H9 (cell line): ENCODE results near the gene APOC1. TPM values are rescaled to one million over a fixed set of nuclear protein-coding genes. Genes with fewer than 3 reads are reported as not detected.
A peak's percentile ranks its signal among the peaks of the same experiment; 100 is the strongest.
"Not testable (repeated sequence)": the region's sequence is repeated elsewhere in the genome, so short reads cannot be mapped to it uniquely, and the experiment has no call there.

Source experiments
- DNase-seq: peaks from one replicate; pipeline ENCODE4 v3.0.0-alpha.2; 2017
- H2AFZ ChIP-seq: one replicate; pipeline ENCODE4 v1.6.1; 2013; ENCODE audit warnings: mild to moderate bottlenecking, low read length, control low read depth, moderate library complexity
- H2AK5ac ChIP-seq: 2 replicates; pipeline ENCODE4 v1.6.1; 2013; ENCODE audit warnings: low read length, control low read depth, mixed read lengths; ENCODE audit not compliant: insufficient read length
- H2BK120ac ChIP-seq: one replicate; pipeline ENCODE4 v1.6.1; 2013; ENCODE audit warnings: low read depth, mild to moderate bottlenecking, low read length, control low read depth, inconsistent platforms; ENCODE audit not compliant: poor library complexity, severe bottlenecking
- H2BK12ac ChIP-seq: 2 replicates; pipeline ENCODE4 v1.6.1; 2013; ENCODE audit warnings: low read length, control low read depth, mixed read lengths, low read depth; ENCODE audit not compliant: insufficient read length
- H2BK15ac ChIP-seq: 2 replicates; pipeline ENCODE4 v1.6.1; 2013; ENCODE audit warnings: low read depth, low read length, control low read depth
- H2BK20ac ChIP-seq: one replicate; pipeline ENCODE4 v1.6.1; 2013; ENCODE audit warnings: low read depth, mild to moderate bottlenecking, low read length, control low read depth, inconsistent platforms; ENCODE audit not compliant: poor library complexity, severe bottlenecking
- H2BK5ac ChIP-seq: 2 replicates; pipeline ENCODE4 v1.6.1; 2013; ENCODE audit warnings: low read length, control low read depth, mixed read lengths; ENCODE audit not compliant: insufficient read length
- H3K14ac ChIP-seq: 2 replicates; pipeline ENCODE4 v1.6.1; 2013; ENCODE audit warnings: low read length, control low read depth; ENCODE audit not compliant: insufficient read depth
- H3K18ac ChIP-seq: 2 replicates; pipeline ENCODE4 v1.6.1; 2013; ENCODE audit warnings: low read depth, mild to moderate bottlenecking, mixed read lengths, low read length, control low read depth; ENCODE audit not compliant: insufficient read length
- H3K23ac ChIP-seq: 2 replicates; pipeline ENCODE4 v1.6.1; 2013; ENCODE audit warnings: low read length, control low read depth, mixed read lengths, low read depth; ENCODE audit not compliant: insufficient read length
- H3K23me2 ChIP-seq: 2 replicates; pipeline ENCODE4 v1.6.1; 2013; ENCODE audit warnings: low read depth, mild to moderate bottlenecking, mixed read lengths, low read length, control low read depth; ENCODE audit not compliant: insufficient read length, poor library complexity, severe bottlenecking
- H3K27ac ChIP-seq: 2 replicates; pipeline ENCODE4 v1.5.1; 2013; ENCODE audit warnings: low read length, control low read depth, mixed read lengths, low read depth; ENCODE audit not compliant: insufficient read length
- H3K27me3 ChIP-seq: 2 replicates; pipeline ENCODE4 v1.6.1; 2013; ENCODE audit warnings: low read length, control low read depth, inconsistent platforms; ENCODE audit not compliant: insufficient read depth
- H3K4ac ChIP-seq: 2 replicates; pipeline ENCODE4 v1.6.1; 2013; ENCODE audit warnings: low read depth, mild to moderate bottlenecking, control low read depth, inconsistent platforms, low read length, moderate library complexity
- H3K4me1 ChIP-seq: 2 replicates; pipeline ENCODE4 v1.6.1; 2013; ENCODE audit warnings: low read length, control low read depth, inconsistent platforms; ENCODE audit not compliant: insufficient read depth
- H3K4me2 ChIP-seq: 2 replicates; pipeline ENCODE4 v1.6.1; 2013; ENCODE audit warnings: low read length, control low read depth, mixed read lengths; ENCODE audit not compliant: insufficient read length, insufficient read depth
- H3K56ac ChIP-seq: 2 replicates; pipeline ENCODE4 v1.6.1; 2013; ENCODE audit warnings: low read depth, mild to moderate bottlenecking, mixed read lengths, low read length, control low read depth; ENCODE audit not compliant: insufficient read length
- H3K79me1 ChIP-seq: 2 replicates; pipeline ENCODE4 v1.6.1; 2013; ENCODE audit warnings: low read depth, mild to moderate bottlenecking, moderate library complexity, low read length, control low read depth, inconsistent platforms; ENCODE audit not compliant: insufficient read depth, poor library complexity, severe bottlenecking
- H3K79me2 ChIP-seq: 2 replicates; pipeline ENCODE4 v1.6.1; 2013; ENCODE audit warnings: low read length, control low read depth, inconsistent platforms; ENCODE audit not compliant: insufficient read depth
- H3K9ac ChIP-seq: 2 replicates; pipeline ENCODE4 v1.6.1; 2013; ENCODE audit warnings: low read length, control low read depth, mixed read lengths; ENCODE audit not compliant: insufficient read length; ENCODE audit errors: extremely low read depth
- H3K9me3 ChIP-seq: one replicate; pipeline ENCODE4 v1.6.1; 2013; ENCODE audit warnings: low read depth, low read length, inconsistent platforms; ENCODE audit not compliant: control insufficient read depth
- H3T11ph ChIP-seq: one replicate; pipeline ENCODE4 v1.6.1; 2013; ENCODE audit warnings: mild to moderate bottlenecking, low read length, control low read depth, inconsistent platforms
- H4K20me1 ChIP-seq: one replicate; pipeline ENCODE4 v1.6.1; 2013; ENCODE audit not compliant: control insufficient read depth, insufficient read length, insufficient read depth
- H4K5ac ChIP-seq: 2 replicates; pipeline ENCODE4 v1.6.1; 2013; ENCODE audit warnings: low read depth, mild to moderate bottlenecking, mixed read lengths, low read length, control low read depth; ENCODE audit not compliant: insufficient read length
- H4K8ac ChIP-seq: replicated peaks from 2 replicates; pipeline ENCODE4 v1.6.1; 2013; ENCODE audit warnings: low read length, control low read depth, mixed read lengths, low read depth; ENCODE audit not compliant: insufficient read length
- H4K91ac ChIP-seq: 2 replicates; pipeline ENCODE4 v1.6.1; 2013; ENCODE audit warnings: low read depth, mild to moderate bottlenecking, moderate library complexity, mixed read lengths, low read length, control low read depth; ENCODE audit not compliant: insufficient read length
- H3K27ac Mint-ChIP-seq, 3 experiments: 2 replicates in 2 of 3; 3 replicates in 1 of 3; pipeline ENCODE4 v1.8.0; 2020 to 2021; ENCODE audit warnings: mixed read lengths in 3 of 3, mild to moderate bottlenecking in 1 of 3, moderate library complexity in 1 of 3
- H3K27me3 Mint-ChIP-seq: 2 replicates; pipeline ENCODE4 v1.8.0; 2021; ENCODE audit warnings: low read depth, mild to moderate bottlenecking, moderate library complexity, mixed read lengths
- H3K36me3 Mint-ChIP-seq, 3 experiments: 2 replicates in 2 of 3; 3 replicates in 1 of 3; pipeline ENCODE4 v1.8.0; 2020 to 2021; ENCODE audit warnings: low read depth in 3 of 3, mixed read lengths in 3 of 3; ENCODE audit not compliant: insufficient read depth in 1 of 3
- H3K4me1 Mint-ChIP-seq, 2 experiments: 2 replicates each; pipeline ENCODE4 v1.8.0; 2020; ENCODE audit warnings: mixed read lengths in 2 of 2
- H3K4me3 Mint-ChIP-seq, 2 experiments: 2 replicates in 1 of 2; 3 replicates in 1 of 2; pipeline ENCODE4 v1.8.0; 2020 to 2021; ENCODE audit warnings: mild to moderate bottlenecking in 2 of 2, mixed read lengths in 2 of 2, moderate library complexity in 1 of 2
- H3K9me3 Mint-ChIP-seq, 2 experiments: 2 replicates in 1 of 2; 3 replicates in 1 of 2; pipeline ENCODE4 v1.8.0; 2020; ENCODE audit warnings: mild to moderate bottlenecking in 2 of 2, mixed read lengths in 2 of 2, moderate library complexity in 1 of 2
- CTCF ChIP-seq: fragments of 200-600 bp; sonication (generic); conservative IDR thresholded peaks from 3 replicates; pipeline ENCODE4 v1.8.0; 2021; ENCODE audit warnings: antibody characterized with exemption, mild to moderate bottlenecking
- WGBS: extraction: QIAGEN DNeasy Blood & Tissue Kit; methylation state at CpG from one replicate; pipeline ENCODE4 v1.1.7; 2013; ENCODE audit warnings: missing lambda C conversion rate, low lambda C conversion rate, mixed read lengths; ENCODE audit not compliant: insufficient read length; ENCODE audit errors: extremely low coverage; 5-methylcytosine and 5-hydroxymethylcytosine counted together
- total RNA-seq: library from RNA; stranded (reverse); gene quantifications from 2 replicates; pipeline ENCODE4 v1.2.1, GENCODE V29; 2021

Gene APOC1
- total RNA-seq, 1 experiment from 2014 or later: 78.1 TPM

GRCh38 chr19:44882063-44882462 is 32.3 kb upstream of the APOC1 start:
- no peak overlapping the region for H2AFZ ChIP-seq
- H3K9ac ChIP-seq: no peak overlapping the region
- H3K9me3 ChIP-seq: no peaks in the 10 kb centered on the region
- H4K20me1 ChIP-seq: no peaks in the 10 kb centered on the region
- H2BK20ac ChIP-seq: no peak overlapping the region
- no peak overlapping the region for H3K4ac ChIP-seq
- H2BK12ac ChIP-seq: no peak overlapping the region
- H3K14ac ChIP-seq: no peak overlapping the region
- H3K4me3 Mint-ChIP-seq: no peak overlapping the region; a peak in 1 of 5 replicates
- no CpG with 5 or more reads among the region's 15 CpGs for WGBS
- no peak overlapping the region for H3K56ac ChIP-seq
- no peak for DNase-seq
- no peak overlapping the region for H4K5ac ChIP-seq
- H2AK5ac ChIP-seq: no peak overlapping the region
- H3K27ac Mint-ChIP-seq: peak overlapping the region in 2 of 3 experiments; percentile 35 to 89; a peak in 6 of 7 replicates
- no peak overlapping the region for H3K27ac ChIP-seq
- H3K4me2 ChIP-seq: no peak overlapping the region
- H3K23ac ChIP-seq: no peak overlapping the region
- H3K79me1 ChIP-seq: no peaks in the 10 kb centered on the region
- no peak overlapping the region for H3K18ac ChIP-seq
- no peaks in the 10 kb centered on the region for H3K79me2 ChIP-seq
- H4K8ac ChIP-seq: no peak overlapping the region
- H3K36me3 Mint-ChIP-seq: peaks cover 21 to 64% (median 55%) of the 10 kb centered on the region in 3 experiments
- no peak overlapping the region for H2BK120ac ChIP-seq
- no peaks in the 10 kb centered on the region for H3K4me1 ChIP-seq
- H3K23me2 ChIP-seq: no peaks in the 10 kb centered on the region
- H3T11ph ChIP-seq: no peak overlapping the region
- H2BK15ac ChIP-seq: no peak overlapping the region
- peaks cover 16 to 46% of the 10 kb centered on the region in 2 experiments for H3K4me1 Mint-ChIP-seq
- H3K9me3 Mint-ChIP-seq: no peaks in the 10 kb centered on the region
- no peak overlapping the region for H2BK5ac ChIP-seq
- no peaks in the 10 kb centered on the region; the same call in 1 of the 2 replicates for H3K27me3 Mint-ChIP-seq
- no peaks in the 10 kb centered on the region for H3K27me3 ChIP-seq
- TF ChIP-seq CTCF: no peak
- H4K91ac ChIP-seq: no peak overlapping the region

- not testable (repeated sequence) for H3K27ac ChIP-seq, H2BK20ac ChIP-seq, H3K79me2 ChIP-seq, H2AFZ ChIP-seq, H2BK5ac ChIP-seq, H3K79me1 ChIP-seq, H2BK15ac ChIP-seq, H3K18ac ChIP-seq, H3K23me2 ChIP-seq, H3K4me3 Mint-ChIP-seq, H3K23ac ChIP-seq, H4K8ac ChIP-seq, H3K9me3 Mint-ChIP-seq, H3K56ac ChIP-seq, H3K27me3 Mint-ChIP-seq, DNase-seq, H3K14ac ChIP-seq, H3K9me3 ChIP-seq, H3T11ph ChIP-seq, H3K27me3 ChIP-seq, H2BK120ac ChIP-seq, H4K5ac ChIP-seq, H3K4me2 ChIP-seq, H4K20me1 ChIP-seq, H3K4me1 ChIP-seq, H4K91ac ChIP-seq, H2AK5ac ChIP-seq, H2BK12ac ChIP-seq, H3K4ac ChIP-seq, H3K9ac ChIP-seq
- peaks cover 24 to 61% (median 54%) of the 10 kb centered on the region in 3 experiments for H3K36me3 Mint-ChIP-seq
- peak overlapping the region; percentile 67 to 89 (median 79); a peak in 5 of 7 replicates for H3K27ac Mint-ChIP-seq
- WGBS: no CpG with 5 or more reads among the region's 19 CpGs
- peaks cover 13 to 41% of the 10 kb centered on the region in 2 experiments for H3K4me1 Mint-ChIP-seq
Measured at GRCh38 chr19:44882619-44883397, 31.6 kb upstream of the APOC1 start.
